ENCODE data around the gene ARID1B. TPM values are rescaled to one million over a fixed set of nuclear protein-coding genes. Genes with fewer than 3 reads are reported as not detected.

ARID1B gene
- total and polyA plus RNA-seq, 11 donors = 15.3 to 76.1 (median 40.7) TPM

DNA sequence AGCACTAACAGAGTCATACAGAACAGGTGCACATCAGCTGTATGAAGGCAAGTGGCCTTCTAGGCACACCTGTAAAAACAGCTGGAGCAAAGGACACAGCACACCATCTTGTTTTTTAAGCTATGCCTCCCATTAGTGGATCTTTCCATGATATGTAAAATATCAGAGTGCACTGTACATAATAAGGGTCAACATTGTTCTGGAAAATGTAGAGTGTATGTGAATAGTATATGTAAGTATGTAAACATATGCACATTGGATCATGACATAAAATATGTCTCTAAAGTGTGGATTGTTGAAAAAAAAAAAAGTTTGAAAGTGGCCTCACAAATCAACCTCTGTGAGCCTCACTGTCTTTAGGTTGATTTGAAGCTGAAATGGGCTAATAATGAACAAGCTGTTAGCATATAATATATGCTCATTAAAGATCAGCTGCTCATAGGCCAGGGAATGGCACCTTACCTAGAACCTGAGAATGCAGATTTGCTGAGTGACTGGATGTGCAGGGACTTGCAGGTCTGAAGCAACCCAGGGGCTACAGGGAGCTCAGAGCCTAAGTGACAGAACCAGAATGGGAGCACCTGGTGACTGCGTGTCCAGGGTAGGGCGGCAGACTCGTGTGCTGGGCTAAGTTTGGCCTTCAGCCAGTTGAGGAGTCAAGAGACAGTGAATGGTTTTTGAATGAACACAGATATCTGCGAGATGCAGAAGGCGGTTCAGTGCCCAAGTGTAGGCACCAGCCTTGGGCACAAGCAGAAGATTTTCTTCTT, 347.5 kb downstream of the ARID1B start:
- Histone ChIP-seq H3K27ac (no peak overlapping the region), H3K4me1 (peaks cover 0 to 48% (median 25%) of the 10 kb centered on the region in 12 donors), H3K9me3 (no peaks in the 10 kb centered on the region), H3K36me3 (no peaks in the 10 kb centered on the region), H3K4me3 (no peak overlapping the region), H3K27me3 (no peaks in the 10 kb centered on the region)
- no peak for ATAC-seq
- intact Hi-C loops (cut with DNase I) = no loop called here
- no peak for DNase-seq
- TF ChIP-seq, protein P1, sequence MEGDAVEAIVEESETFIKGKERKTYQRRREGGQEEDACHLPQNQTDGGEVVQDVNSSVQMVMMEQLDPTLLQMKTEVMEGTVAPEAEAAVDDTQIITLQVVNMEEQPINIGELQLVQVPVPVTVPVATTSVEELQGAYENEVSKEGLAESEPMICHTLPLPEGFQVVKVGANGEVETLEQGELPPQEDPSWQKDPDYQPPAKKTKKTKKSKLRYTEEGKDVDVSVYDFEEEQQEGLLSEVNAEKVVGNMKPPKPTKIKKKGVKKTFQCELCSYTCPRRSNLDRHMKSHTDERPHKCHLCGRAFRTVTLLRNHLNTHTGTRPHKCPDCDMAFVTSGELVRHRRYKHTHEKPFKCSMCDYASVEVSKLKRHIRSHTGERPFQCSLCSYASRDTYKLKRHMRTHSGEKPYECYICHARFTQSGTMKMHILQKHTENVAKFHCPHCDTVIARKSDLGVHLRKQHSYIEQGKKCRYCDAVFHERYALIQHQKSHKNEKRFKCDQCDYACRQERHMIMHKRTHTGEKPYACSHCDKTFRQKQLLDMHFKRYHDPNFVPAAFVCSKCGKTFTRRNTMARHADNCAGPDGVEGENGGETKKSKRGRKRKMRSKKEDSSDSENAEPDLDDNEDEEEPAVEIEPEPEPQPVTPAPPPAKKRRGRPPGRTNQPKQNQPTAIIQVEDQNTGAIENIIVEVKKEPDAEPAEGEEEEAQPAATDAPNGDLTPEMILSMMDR (IDR thresholded peaks at IDR 0.05) = no peak
- TF ChIP-seq POLR2A (IDR thresholded peaks at IDR 0.05) = no peak
- WGBS, 4 donors = 80 to 88% (median 84%) methylated on average over 5 of the region's 5 CpGs

DNA sequence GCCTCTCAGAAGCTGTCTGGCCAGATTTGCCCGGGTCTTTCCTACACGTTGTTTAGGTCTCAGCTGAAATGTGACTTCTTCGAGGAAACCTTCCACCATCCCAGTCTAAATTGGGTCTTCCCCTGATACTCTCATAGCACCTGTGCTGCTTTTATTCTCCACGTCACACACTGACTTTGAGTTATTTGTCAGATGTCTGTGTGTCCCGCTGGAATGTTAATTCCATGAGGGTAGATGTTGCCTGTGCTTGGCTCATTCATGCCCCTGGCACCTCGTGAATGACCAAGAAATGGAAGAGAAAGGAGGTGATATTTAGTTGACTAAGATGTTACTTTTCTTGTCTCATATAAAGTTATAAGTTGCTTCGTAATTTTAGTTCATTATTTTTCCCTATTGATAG, 348.4 kb downstream of the ARID1B start:
- intact Hi-C loops (cut with DNase I) = no loop called here
- DNase-seq = no peak
- Histone ChIP-seq H3K9me3 (no peaks in the 10 kb centered on the region), H3K27me3 (no peaks in the 10 kb centered on the region), H3K4me1 (peaks cover 0 to 51% (median 27%) of the 10 kb centered on the region in 12 donors), H3K27ac (no peak overlapping the region), H3K4me3 (no peak overlapping the region), H3K36me3 (no peaks in the 10 kb centered on the region)
- 90 to 94% (median 93%) methylated on average over 7 of the region's 7 CpGs for WGBS, 4 donors
- TF ChIP-seq, protein P1 (IDR thresholded peaks at IDR 0.05) = no peak
- TF ChIP-seq POLR2A (IDR thresholded peaks at IDR 0.05) = no peak
- no peak for ATAC-seq

DNA sequence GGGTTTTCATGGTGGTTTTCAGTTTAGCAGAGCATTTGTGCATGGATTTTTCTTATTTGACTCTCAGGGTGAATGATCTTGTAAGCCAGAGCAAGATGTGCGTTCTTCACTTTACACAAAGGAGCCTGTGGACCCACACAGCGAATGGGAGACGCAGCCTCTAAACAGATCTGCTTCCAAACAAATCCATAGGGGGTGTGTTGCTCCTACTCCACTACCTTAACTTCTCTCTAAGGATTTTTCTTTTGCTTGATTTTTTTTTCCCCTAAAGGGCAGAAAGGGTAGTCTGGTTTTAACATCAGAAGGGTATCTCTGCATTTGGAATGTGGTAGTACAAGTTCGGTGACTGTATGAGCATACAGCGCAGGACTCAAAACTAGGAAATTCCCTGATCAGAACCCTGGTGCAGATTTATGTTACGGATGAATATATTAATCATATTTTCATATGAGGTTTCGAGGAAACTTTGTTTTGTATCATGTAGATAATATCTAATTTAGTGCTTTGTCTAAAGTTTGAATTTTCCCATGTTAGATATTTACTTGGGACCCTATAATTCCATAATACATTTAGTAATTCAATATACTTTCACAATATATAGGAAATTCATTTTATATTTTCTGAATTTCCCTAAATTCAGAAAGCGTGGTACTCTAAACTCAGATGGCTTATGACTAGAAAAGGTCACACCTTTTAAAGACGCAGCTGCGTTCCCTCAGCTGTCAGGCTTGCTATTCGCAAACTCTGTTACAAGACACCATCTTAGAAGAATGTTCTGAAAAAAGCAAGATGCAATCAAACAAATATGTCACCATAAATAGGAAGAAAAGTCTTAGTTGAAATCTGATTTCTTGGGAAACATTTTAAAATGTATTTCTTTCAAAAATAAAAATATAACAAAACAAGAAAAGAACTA, 349.3 kb downstream of the ARID1B start:
- TF ChIP-seq, protein P1 (IDR thresholded peaks at IDR 0.05) = no peak
- no peak for TF ChIP-seq POLR2A (IDR thresholded peaks at IDR 0.05)
- 96 to 97% (median 96%) methylated on average over 11 of the region's 11 CpGs for WGBS, 4 donors
- peaks cover 0 to 44% (median 26%) of the 10 kb centered on the region in 12 donors for H3K4me1 ChIP-seq

DNA sequence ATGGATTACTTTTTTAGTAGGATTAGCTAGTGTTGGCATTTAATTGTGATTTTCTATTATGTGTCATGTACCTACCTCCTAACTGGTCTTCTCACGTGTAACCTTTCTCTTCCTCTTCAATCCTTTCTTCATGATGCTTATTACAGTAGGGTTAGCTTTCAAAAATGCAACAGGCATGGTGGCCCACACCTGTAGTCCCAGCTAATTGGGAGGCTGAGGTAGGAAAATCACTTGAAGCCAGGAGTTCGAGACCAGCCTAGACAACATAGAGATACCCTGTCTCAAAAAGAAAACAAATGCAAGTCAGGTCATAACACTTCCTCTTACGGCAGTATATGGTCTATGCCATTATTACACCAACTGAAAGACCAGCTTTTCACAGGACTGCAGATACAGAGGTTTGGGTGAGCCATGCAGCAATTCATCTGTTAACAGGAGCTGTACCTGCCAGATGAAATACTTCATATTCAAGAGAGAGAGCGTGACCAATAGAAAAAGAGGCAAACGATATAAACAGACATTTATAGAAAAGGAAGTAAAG, 351.1 kb downstream of the ARID1B start:
- WGBS, 4 donors = 66 to 73% (median 66%) methylated on average over 5 of the region's 5 CpGs
- H3K4me1 ChIP-seq = peaks cover 0 to 27% (median 16%) of the 10 kb centered on the region in 12 donors
- no peak overlapping the region for H3K4me3 ChIP-seq
- no peaks in the 10 kb centered on the region for H3K9me3 ChIP-seq
- no peak for TF ChIP-seq POLR2A (IDR thresholded peaks at IDR 0.05)
- TF ChIP-seq, protein P1 (IDR thresholded peaks at IDR 0.05) = no peak
- peak overlapping the region in 3 of 12 donors; percentile 27 to 49 (median 28) for H3K27ac ChIP-seq
- H3K36me3 ChIP-seq = peaks cover 0 to 7% (median 4%) of the 10 kb centered on the region in 9 donors
- intact Hi-C loops (cut with DNase I) = no loop called here
- DNase-seq (no peak), ATAC-seq (peak in 1 of 4 donors; percentile 10)
- H3K27me3 ChIP-seq = no peaks in the 10 kb centered on the region

More for the DNA sequence above, 349.3 kb downstream of the ARID1B start:
- ATAC-seq = no peak
- Histone ChIP-seq H3K27me3 (no peaks in the 10 kb centered on the region), H3K27ac (no peak overlapping the region), H3K9me3 (no peaks in the 10 kb centered on the region), H3K36me3 (no peaks in the 10 kb centered on the region), H3K4me3 (no peak overlapping the region)
- DNase-seq = no peak
- intact Hi-C loops (cut with DNase I) = no loop called here
